Tibial nerve (tissue), 4 donors: ENCODE results near the gene KLHL26. TPM values are rescaled to one million over a fixed set of nuclear protein-coding genes. Genes with fewer than 3 reads are reported as not detected.

Experiments used
- DNase-seq, 2 donors: peaks; one replicate each; pipeline ENCODE4 v3.0.0-alpha.2; 2019; ENCODE audit warnings: low spot score in 2 of 2
- H3K27ac ChIP-seq, 4 donors: fragments of 200-600 bp; sonication (generic) in 3 of 4; one replicate each; pipeline ENCODE4 v1.5.1; 2017 to 2019; ENCODE audit warnings: mild to moderate bottlenecking in 1 of 4
- H3K27me3 ChIP-seq, 2 donors: fragments of 200-600 bp; sonication (generic) in 1 of 2; one replicate each; pipeline versions ENCODE4 v1.5.1 to v1.6.0; 2017 to 2019
- H3K36me3 ChIP-seq, 3 donors: fragments of 200-600 bp; sonication (generic); one replicate each; pipeline ENCODE4 v1.5.1; 2018 to 2019
- H3K4me1 ChIP-seq, 4 donors: fragments of 200-600 bp; sonication (generic) in 3 of 4; one replicate each; pipeline ENCODE4 v1.5.1; 2017 to 2019
- H3K4me3 ChIP-seq, 4 donors: fragments of 200-600 bp; sonication (generic) in 3 of 4; one replicate each; pipeline ENCODE4 v1.5.1; 2017 to 2019; ENCODE audit warnings: mild to moderate bottlenecking in 1 of 4, moderate library complexity in 1 of 4
- H3K9me3 ChIP-seq, 4 donors: fragments of 200-600 bp; sonication (generic) in 3 of 4; one replicate each; pipeline ENCODE4 v1.5.1; 2017 to 2019
- EP300 ChIP-seq, 2 donors: sonication (generic); formaldehyde crosslinking; IDR thresholded peaks; one replicate each; pipeline ENCODE4 v1.6.1; 2017; ENCODE audit warnings: antibody characterized with exemption in 2 of 2, mild to moderate bottlenecking in 1 of 2
- POLR2A ChIP-seq, 2 donors: fragments of 450-650 bp; IDR thresholded peaks; one replicate each; pipeline ENCODE4 v1.6.1; 2017; ENCODE audit warnings: antibody characterized with exemption in 2 of 2, mild to moderate bottlenecking in 2 of 2, moderate library complexity in 2 of 2
- WGBS, 2 donors: methylation state at CpG; one replicate each; pipeline ENCODE4 v1.1.5; 2018; 5-methylcytosine and 5-hydroxymethylcytosine counted together
- total RNA-seq, 4 donors: library from RNA; depleted of rRNA; stranded (reverse); fragments of >200 nt; gene quantifications; one replicate each; pipeline ENCODE4 v1.1.0, GENCODE V29; 2016
- TF ChIP-seq, protein P1 (sequence below), 5 experiments: fragments of 200-600 bp in 3 of 5; fragments of 450-650 bp in 2 of 5; sonication (generic) in 3 of 5; IDR thresholded peaks; one replicate each; pipeline ENCODE4 v1.5.1; 2016 to 2019; ENCODE audit warnings: antibody characterized with exemption in 5 of 5, mild to moderate bottlenecking in 3 of 5, moderate library complexity in 2 of 5

Gene KLHL26
- total RNA-seq, 4 donors from 2014 or later, result 12.9 to 38.4 (median 15.1) TPM

DNA sequence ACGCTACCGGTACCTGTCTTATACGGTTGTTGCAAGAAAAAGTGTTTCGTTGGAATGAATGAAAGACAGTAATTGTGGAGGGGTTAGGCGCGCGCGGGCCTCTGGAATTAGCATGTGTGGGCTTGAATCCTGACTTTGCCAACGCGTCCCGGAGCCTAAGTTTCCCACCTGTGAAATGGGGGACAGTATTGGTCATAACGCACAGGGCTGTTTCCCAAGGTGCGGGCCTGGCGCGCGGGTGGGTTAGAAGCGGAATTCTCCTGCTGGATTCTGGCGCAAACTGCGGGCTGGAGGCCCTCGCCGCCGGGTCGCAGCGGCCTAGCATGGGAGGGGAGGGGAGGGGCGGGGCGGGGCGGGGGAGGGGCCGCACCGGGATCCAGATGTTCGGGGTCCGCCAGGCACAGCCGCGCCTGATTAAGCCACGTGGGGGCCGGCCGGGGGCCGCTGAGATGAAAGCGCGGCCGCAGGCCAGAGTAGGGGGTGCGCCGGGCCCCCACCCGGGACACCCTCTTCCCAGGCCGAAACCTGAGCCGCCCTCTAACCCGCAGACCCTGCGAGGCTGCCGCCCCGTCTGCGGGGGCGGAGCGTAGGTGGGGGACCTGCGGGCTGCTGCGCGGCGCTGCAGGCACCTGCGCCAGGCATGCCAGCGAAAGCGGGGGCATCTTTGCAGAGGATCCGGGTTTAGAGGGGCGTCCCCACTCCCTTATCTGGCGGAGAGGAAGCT lies 25.3 kb upstream of the KLHL26 start:
- peak overlapping the region in 1 of 4 donors; percentile 25 for H3K4me3 ChIP-seq
- whole genome bisulfite sequencing, 2 donors, result 3 to 4% methylated on average over 44 to 47 of the region's 62 CpGs

DNA sequence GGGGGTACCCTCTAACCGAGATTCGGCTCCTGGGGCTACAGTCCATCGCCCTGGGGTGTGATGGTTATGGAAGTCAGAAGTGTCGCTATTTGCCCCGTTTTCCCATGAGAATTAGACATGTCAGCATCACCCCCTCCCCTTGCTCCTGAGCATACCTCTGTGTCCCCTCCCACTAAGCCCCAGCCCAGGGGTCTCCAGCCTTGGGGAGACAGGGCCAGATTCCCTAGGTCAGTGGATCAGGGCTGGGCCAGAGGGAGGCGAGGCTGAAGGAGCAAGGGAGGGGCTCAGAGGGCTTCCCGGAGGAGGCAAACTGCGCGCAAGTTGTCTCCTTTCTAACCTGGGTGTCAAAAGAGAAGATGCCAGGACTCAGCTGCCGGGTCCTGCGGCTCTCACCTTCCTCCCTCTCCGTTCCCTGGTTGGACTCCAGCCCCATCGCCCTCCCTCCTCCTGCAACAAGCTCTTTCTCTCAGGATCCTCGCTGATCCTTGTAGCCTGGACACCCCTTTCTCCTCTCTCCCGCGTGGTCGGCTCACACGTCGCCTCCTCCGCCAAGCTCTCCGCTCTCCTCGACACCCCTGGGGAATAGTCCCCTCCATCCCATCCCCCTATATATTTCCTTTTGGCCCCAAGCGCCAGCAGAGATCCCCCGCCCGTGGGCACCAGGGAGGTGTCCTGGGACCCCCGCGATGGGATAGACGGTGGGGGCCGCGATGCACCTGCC lies 24.6 kb upstream of the KLHL26 start:
- WGBS, 2 donors, result 1 to 3% methylated on average over 23 to 28 of the region's 30 CpGs
- Histone ChIP-seq H3K36me3 (no peaks in the 10 kb centered on the region), H3K27me3 (peaks cover 7 to 98% of the 10 kb centered on the region in 2 donors), H3K4me3 (peak overlapping the region; percentile 24 to 51 (median 32)), H3K9me3 (no peaks in the 10 kb centered on the region), H3K4me1 (peaks cover 2 to 48% (median 32%) of the 10 kb centered on the region in 4 donors), H3K27ac (no peak overlapping the region)
- no peak for TF ChIP-seq POLR2A (IDR thresholded peaks at IDR 0.05)
- TF ChIP-seq, protein P1, sequence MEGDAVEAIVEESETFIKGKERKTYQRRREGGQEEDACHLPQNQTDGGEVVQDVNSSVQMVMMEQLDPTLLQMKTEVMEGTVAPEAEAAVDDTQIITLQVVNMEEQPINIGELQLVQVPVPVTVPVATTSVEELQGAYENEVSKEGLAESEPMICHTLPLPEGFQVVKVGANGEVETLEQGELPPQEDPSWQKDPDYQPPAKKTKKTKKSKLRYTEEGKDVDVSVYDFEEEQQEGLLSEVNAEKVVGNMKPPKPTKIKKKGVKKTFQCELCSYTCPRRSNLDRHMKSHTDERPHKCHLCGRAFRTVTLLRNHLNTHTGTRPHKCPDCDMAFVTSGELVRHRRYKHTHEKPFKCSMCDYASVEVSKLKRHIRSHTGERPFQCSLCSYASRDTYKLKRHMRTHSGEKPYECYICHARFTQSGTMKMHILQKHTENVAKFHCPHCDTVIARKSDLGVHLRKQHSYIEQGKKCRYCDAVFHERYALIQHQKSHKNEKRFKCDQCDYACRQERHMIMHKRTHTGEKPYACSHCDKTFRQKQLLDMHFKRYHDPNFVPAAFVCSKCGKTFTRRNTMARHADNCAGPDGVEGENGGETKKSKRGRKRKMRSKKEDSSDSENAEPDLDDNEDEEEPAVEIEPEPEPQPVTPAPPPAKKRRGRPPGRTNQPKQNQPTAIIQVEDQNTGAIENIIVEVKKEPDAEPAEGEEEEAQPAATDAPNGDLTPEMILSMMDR (IDR thresholded peaks at IDR 0.05), result no peak
- no peak for TF ChIP-seq EP300 (IDR thresholded peaks at IDR 0.05)
- no peak for DNase-seq

More for the DNA sequence above, 25.3 kb upstream of the KLHL26 start:
- H3K27me3 ChIP-seq, result peaks cover 7 to 95% of the 10 kb centered on the region in 2 donors
- H3K4me1 ChIP-seq, result peaks cover 2 to 53% (median 34%) of the 10 kb centered on the region in 4 donors
- H3K9me3 ChIP-seq, result no peaks in the 10 kb centered on the region
- no peak for DNase-seq
- no peak for TF ChIP-seq POLR2A (IDR thresholded peaks at IDR 0.05)
- no peak for TF ChIP-seq EP300 (IDR thresholded peaks at IDR 0.05)
- TF ChIP-seq, protein P1 (IDR thresholded peaks at IDR 0.05), result no peak
- no peak overlapping the region for H3K27ac ChIP-seq
- H3K36me3 ChIP-seq, result no peaks in the 10 kb centered on the region

DNA sequence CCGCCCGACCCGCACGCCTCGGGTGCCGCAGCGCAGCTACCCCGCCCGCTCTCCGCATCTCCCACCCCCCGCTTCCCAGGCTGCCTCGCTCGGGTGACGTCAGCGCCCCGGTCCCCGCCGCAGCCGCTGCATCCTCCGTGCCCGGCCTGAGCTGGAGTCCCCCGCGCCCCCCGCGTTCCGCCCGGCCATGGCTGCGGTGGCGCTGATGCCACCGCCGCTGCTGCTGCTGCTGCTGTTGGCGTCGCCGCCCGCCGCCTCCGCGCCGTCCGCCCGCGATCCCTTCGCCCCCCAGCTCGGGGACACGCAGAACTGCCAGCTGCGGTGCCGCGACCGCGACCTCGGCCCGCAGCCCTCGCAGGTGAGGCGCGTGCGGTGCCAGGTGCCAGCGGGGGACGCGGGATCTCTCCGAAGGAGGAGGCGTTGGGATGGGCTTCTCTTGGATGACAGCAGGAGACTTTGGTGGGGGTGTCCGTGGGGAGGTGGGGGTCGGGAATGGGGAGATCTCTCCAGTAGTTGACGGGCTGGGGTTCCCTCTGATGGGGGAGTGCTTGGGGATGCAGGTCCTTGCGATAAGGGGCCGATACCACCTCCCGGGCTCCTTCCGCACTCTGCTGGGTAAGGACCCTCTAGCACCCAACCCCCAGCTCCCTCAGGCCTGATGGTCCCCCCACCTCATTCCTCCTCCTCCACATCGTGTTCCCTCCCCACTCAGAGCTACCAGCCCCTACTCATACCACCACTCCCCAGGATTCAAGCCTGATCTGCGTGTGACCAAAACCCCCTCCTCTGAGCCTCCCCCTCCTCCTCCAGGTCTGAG lies 23.8 kb upstream of the KLHL26 start, which contains the start of gene TMEM59L:
TSS of gene TMEM59L (plus strand) at position 99 of the 817 bp plus-strand sequence. CDS start at position 188, 89 bp downstream.
- Histone ChIP-seq H3K36me3 (no peaks in the 10 kb centered on the region), H3K9me3 (no peaks in the 10 kb centered on the region), H3K4me1 (peaks cover 0 to 41% (median 27%) of the 10 kb centered on the region in 4 donors), H3K27ac (no peak within 1 kb of the TSS), H3K4me3 (peak within 1 kb of the TSS; percentile 24 to 51 (median 32)), H3K27me3 (peaks cover 4 to 98% of the 10 kb centered on the region in 2 donors)
- no peak for DNase-seq
- 3 to 4% methylated on average over 26 to 59 of the region's 70 CpGs for WGBS, 2 donors
- TF ChIP-seq, protein P1 (IDR thresholded peaks at IDR 0.05), result no peak
- TF ChIP-seq EP300 (IDR thresholded peaks at IDR 0.05) (no peak), POLR2A (IDR thresholded peaks at IDR 0.05) (no peak)

DNA sequence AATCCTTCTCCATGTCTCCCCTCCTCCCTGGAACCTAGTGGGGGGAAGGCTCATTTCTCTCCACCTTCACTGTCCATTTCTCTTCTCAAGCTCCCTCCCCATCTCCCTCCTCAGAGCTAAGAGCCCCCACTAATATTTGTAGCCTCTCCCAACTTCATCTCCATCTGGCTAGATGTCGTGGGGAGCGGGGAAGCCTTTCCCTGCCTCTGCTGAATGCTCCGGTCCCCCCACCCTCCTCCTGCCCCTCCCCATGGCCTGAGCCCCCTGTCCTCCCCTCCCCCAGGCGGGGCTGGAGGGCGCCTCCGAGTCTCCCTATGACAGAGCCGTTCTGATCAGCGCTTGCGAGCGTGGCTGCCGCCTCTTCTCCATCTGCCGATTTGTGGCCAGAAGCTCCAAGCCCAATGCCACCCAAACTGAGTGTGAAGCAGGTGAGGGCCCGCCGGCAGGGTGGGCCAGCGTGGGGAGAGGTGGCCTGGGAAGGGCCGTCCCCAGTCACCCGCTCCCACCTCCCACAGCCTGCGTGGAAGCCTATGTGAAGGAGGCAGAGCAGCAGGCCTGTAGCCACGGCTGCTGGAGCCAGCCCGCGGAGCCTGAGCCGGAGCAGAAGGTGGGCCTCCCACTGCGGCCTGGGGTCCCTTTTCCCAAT lies 23.1 kb upstream of the KLHL26 start:
- H3K27me3 ChIP-seq, result peaks cover 4 to 90% of the 10 kb centered on the region in 2 donors
- WGBS, 2 donors, result 36 to 46% methylated on average over 22 to 23 of the region's 23 CpGs
- no peak overlapping the region for H3K27ac ChIP-seq
- no peaks in the 10 kb centered on the region for H3K36me3 ChIP-seq
- no peak for DNase-seq
- H3K4me1 ChIP-seq, result peaks cover 0 to 38% (median 27%) of the 10 kb centered on the region in 4 donors
- H3K4me3 ChIP-seq, result no peak overlapping the region
- TF ChIP-seq, protein P1 (IDR thresholded peaks at IDR 0.05), result no peak
- TF ChIP-seq EP300 (IDR thresholded peaks at IDR 0.05) (no peak), POLR2A (IDR thresholded peaks at IDR 0.05) (no peak)
- no peaks in the 10 kb centered on the region for H3K9me3 ChIP-seq
